Panc1 (cell line): ENCODE data around the gene WNK2.

Source experiments
- TF ChIP-seq, protein P1 (sequence below), 2 experiments: IDR thresholded peaks; 2 replicates each; pipeline ENCODE4 v1.6.1; 2011 to 2012; ENCODE audit warnings: low read depth in 2 of 2, control low read depth in 1 of 2, low read length in 1 of 2, mild to moderate bottlenecking in 1 of 2, moderate library complexity in 1 of 2; ENCODE audit not compliant: insufficient read depth in 1 of 2
- TF ChIP-seq, protein P2 (sequence below): fragments of 450-650 bp; IDR thresholded peaks from 2 replicates; pipeline ENCODE4 v1.5.1; 2017; ENCODE audit warnings: mild to moderate bottlenecking

DNA sequence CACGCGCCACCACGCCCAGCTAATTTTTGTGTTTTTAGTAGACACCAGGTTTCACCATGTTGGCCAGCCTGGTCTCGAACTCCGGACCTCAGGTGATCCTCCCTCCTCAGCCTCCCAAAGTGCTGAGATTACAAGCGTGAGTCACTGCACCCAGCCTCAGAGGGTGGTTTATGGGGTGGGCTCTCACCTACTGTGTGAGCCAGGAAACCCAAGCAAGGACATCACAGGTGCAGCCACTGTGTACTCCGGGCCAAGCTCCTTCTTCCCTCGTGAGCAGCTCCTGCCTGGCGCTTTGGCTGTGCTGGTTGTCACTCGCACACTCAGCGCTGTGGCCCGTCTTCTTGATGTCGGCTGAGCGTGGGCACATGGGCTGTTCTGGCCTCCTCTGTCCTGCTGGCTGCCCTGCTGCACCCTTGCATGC lies 70.1 kb downstream of the WNK2 start:
- TF ChIP-seq, protein P1, sequence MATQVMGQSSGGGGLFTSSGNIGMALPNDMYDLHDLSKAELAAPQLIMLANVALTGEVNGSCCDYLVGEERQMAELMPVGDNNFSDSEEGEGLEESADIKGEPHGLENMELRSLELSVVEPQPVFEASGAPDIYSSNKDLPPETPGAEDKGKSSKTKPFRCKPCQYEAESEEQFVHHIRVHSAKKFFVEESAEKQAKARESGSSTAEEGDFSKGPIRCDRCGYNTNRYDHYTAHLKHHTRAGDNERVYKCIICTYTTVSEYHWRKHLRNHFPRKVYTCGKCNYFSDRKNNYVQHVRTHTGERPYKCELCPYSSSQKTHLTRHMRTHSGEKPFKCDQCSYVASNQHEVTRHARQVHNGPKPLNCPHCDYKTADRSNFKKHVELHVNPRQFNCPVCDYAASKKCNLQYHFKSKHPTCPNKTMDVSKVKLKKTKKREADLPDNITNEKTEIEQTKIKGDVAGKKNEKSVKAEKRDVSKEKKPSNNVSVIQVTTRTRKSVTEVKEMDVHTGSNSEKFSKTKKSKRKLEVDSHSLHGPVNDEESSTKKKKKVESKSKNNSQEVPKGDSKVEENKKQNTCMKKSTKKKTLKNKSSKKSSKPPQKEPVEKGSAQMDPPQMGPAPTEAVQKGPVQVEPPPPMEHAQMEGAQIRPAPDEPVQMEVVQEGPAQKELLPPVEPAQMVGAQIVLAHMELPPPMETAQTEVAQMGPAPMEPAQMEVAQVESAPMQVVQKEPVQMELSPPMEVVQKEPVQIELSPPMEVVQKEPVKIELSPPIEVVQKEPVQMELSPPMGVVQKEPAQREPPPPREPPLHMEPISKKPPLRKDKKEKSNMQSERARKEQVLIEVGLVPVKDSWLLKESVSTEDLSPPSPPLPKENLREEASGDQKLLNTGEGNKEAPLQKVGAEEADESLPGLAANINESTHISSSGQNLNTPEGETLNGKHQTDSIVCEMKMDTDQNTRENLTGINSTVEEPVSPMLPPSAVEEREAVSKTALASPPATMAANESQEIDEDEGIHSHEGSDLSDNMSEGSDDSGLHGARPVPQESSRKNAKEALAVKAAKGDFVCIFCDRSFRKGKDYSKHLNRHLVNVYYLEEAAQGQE (IDR thresholded peaks at IDR 0.05; ENCODE audit: insufficient read depth in 1 of 2, low read depth in 2 of 2, low read length in 1 of 2) = no peak
- TF ChIP-seq, protein P2, sequence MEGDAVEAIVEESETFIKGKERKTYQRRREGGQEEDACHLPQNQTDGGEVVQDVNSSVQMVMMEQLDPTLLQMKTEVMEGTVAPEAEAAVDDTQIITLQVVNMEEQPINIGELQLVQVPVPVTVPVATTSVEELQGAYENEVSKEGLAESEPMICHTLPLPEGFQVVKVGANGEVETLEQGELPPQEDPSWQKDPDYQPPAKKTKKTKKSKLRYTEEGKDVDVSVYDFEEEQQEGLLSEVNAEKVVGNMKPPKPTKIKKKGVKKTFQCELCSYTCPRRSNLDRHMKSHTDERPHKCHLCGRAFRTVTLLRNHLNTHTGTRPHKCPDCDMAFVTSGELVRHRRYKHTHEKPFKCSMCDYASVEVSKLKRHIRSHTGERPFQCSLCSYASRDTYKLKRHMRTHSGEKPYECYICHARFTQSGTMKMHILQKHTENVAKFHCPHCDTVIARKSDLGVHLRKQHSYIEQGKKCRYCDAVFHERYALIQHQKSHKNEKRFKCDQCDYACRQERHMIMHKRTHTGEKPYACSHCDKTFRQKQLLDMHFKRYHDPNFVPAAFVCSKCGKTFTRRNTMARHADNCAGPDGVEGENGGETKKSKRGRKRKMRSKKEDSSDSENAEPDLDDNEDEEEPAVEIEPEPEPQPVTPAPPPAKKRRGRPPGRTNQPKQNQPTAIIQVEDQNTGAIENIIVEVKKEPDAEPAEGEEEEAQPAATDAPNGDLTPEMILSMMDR = no peak
